AG04450 (cell line): ENCODE results near the gene CDH13. TPM values are rescaled to one million over a fixed set of nuclear protein-coding genes. Genes with fewer than 3 reads are reported as not detected.

ENCODE experiments used
- CTCF ChIA-PET: fragments of 300-600, 350-600 bp; formaldehyde crosslinking; extraction: SDS; loops from one replicate; lab custom pipeline; 2022; ENCODE audit warnings: antibody characterized with exemption, inconsistent platforms; lab: Charles Lee
- POLR2A ChIA-PET: fragments of 350-600 bp; formaldehyde crosslinking; extraction: SDS; loops from one replicate; lab custom pipeline; 2021; ENCODE audit warnings: antibody characterized with exemption, inconsistent platforms; lab: Yijun Ruan, JAX
- DNase-seq: peaks from one replicate; pipeline ENCODE4 v3.0.0-alpha.2; 2011; ENCODE audit warnings: low read depth, low spot score
- H3K27ac ChIP-seq: one replicate; pipeline ENCODE4 v1.5.1; 2012; ENCODE audit warnings: low read depth, low read length, control low read depth
- H3K27me3 ChIP-seq: one replicate; pipeline ENCODE4 v1.6.0; 2012; ENCODE audit warnings: low read length; ENCODE audit not compliant: control insufficient read depth, insufficient read depth
- H3K4me3 ChIP-seq: 2 replicates; pipeline ENCODE4 v1.5.1; 2011; ENCODE audit warnings: mild to moderate bottlenecking, low read depth, low read length, control low read depth
- H3K9me3 ChIP-seq: 2 replicates; pipeline ENCODE4 v1.5.1; 2012; ENCODE audit warnings: low read length; ENCODE audit not compliant: control insufficient read depth, insufficient read depth
- polyA plus RNA-seq: library from polyadenylated mRNA; depleted of rRNA; stranded (reverse); fragments of >200 nt; gene quantifications from 2 replicates; pipeline ENCODE4 v1.2.3, GENCODE V29; 2011
- TF ChIP-seq, protein P1 (sequence below): IDR thresholded peaks from 2 replicates; pipeline ENCODE4 v1.5.1; 2011; ENCODE audit warnings: low read depth, low read length, control low read depth, inconsistent platforms

CDH13 gene
- polyA plus RNA-seq, 1 experiment, result 55.0 TPM

DNA sequence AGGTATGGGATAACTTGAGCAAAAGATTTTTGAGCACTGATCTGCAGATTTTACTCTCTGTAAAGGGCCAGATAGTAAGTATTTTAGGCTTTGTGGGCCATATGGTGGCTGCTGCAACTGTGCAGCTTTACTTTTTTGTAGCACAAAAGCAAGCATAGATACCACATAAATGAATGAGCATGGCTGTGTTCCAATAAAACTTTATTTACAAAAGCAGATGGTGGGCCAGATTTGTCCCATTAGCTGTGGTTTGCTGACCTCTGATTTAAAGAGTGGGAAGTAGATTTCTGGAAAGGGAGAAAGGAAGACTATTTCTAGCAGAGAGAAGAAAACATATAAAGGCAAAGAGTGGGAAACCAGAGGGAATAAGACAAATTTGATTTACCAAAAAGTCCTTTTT is 882.5 kb downstream of the CDH13 start:
- DNase-seq, result no peak
- ChIA-PET CTCF (no interaction called here), POLR2A (no interaction called here)
- H3K27me3 ChIP-seq, result no peaks in the 10 kb centered on the region
- no peaks in the 10 kb centered on the region; the same call in 1 of the 2 replicates for H3K9me3 ChIP-seq
- H3K27ac ChIP-seq, result no peak overlapping the region
- H3K4me3 ChIP-seq, result no peak overlapping the region
- TF ChIP-seq, protein P1, sequence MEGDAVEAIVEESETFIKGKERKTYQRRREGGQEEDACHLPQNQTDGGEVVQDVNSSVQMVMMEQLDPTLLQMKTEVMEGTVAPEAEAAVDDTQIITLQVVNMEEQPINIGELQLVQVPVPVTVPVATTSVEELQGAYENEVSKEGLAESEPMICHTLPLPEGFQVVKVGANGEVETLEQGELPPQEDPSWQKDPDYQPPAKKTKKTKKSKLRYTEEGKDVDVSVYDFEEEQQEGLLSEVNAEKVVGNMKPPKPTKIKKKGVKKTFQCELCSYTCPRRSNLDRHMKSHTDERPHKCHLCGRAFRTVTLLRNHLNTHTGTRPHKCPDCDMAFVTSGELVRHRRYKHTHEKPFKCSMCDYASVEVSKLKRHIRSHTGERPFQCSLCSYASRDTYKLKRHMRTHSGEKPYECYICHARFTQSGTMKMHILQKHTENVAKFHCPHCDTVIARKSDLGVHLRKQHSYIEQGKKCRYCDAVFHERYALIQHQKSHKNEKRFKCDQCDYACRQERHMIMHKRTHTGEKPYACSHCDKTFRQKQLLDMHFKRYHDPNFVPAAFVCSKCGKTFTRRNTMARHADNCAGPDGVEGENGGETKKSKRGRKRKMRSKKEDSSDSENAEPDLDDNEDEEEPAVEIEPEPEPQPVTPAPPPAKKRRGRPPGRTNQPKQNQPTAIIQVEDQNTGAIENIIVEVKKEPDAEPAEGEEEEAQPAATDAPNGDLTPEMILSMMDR, result no peak

DNA sequence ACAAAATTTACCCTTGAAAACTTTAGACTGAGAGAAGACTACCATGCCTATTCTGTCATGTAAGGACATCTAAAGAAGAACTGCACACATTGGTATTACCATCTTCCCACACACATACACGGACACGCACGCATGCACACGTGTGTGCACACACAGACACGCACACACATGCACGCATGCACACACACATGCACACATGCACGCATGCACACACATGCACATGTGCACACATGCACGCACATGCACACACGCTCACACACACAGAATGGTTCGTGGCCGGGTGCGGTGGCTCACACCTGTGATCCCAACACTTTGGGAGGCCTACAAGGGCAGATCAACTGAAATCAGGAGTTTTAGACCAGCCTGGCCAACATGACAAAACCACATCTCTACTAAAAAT is 884.1 kb downstream of the CDH13 start:
- TF ChIP-seq, protein P1, result no peak
- no peaks in the 10 kb centered on the region; the same call in 1 of the 2 replicates for H3K9me3 ChIP-seq
- no peak overlapping the region for H3K27ac ChIP-seq
- no peak for DNase-seq
- ChIA-PET CTCF (no interaction called here), POLR2A (no interaction called here)
- no peaks in the 10 kb centered on the region for H3K27me3 ChIP-seq
- no peak overlapping the region for H3K4me3 ChIP-seq

DNA sequence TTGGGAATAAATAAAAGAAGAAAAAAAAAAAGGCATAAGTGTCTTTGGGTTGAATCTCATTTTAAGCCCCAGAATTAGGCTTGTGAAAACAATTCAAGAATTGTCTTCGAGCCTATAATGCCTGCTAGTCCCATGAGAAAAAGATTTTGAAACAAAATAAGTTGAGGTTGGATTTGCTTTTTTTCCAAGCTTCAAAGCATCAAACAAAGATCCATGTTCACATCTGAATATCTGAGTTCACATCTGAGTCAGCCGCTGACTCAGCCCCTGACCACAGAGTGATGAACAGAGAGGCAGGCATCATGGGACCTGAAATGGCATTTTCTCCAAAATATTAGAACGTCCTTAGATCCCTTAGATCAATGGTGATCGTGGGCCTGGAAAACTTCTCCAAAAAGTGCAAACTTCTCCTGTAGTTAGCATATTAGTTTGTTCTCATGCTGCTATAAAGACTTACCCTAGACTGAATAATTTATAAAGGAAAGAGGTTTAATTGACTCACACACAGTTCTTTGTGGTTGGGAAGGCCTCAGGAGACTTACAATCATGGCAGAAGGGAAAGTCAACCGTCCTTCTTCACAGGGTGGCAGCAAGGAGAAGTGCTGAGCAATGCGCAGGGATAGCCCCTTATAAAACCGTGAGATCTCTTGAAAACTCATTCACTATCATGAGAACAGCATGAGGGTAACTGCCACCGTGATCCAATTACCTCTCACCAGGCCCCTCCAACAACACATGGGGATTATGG is 886.4 kb downstream of the CDH13 start:
- TF ChIP-seq, protein P1, result no peak
- CTCF ChIA-PET, result no interaction called here

DNA sequence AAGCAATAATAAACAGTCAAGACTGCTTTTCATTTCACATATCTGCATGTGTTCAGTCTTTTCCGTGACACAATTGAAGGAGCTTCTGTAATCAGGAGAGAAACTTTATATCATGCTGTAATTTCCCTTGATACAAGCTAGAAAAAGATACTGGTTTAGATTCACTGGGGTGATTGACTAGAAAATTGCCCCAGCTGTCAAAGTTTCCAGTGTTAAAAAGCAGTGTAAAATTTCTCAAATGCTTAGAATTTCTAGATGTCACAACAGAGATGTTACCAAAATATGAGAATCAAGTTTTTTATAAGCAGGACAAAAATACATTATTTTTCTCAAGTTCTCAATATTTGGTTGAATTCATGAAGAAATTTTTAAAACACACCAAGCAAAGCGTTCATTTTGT is 888.6 kb downstream of the CDH13 start:
- TF ChIP-seq, protein P1, result no peak
- peaks cover 3% of the 10 kb centered on the region for H3K9me3 ChIP-seq
- H3K4me3 ChIP-seq, result no peak overlapping the region
- H3K27me3 ChIP-seq, result no peaks in the 10 kb centered on the region
- POLR2A ChIA-PET, result interaction anchor here (0.8 kb wide), 1 partner anchor 14 kb away, joined by 4 read pairs; no protein-coding TSS in a partner anchor
- DNase-seq, result no peak
- no peak overlapping the region for H3K27ac ChIP-seq
- CTCF ChIA-PET, result interaction anchor here (0.7 kb wide), 1 partner anchor 438 kb away, joined by 3 read pairs; no protein-coding TSS in a partner anchor

More for the DNA sequence above, 886.4 kb downstream of the CDH13 start:
- peak overlapping the region; percentile 65 for H3K27ac ChIP-seq
- no peak for DNase-seq
- H3K4me3 ChIP-seq, result no peak overlapping the region
- peaks cover 3% of the 10 kb centered on the region for H3K9me3 ChIP-seq
- POLR2A ChIA-PET, result no interaction called here
- no peaks in the 10 kb centered on the region for H3K27me3 ChIP-seq

DNA sequence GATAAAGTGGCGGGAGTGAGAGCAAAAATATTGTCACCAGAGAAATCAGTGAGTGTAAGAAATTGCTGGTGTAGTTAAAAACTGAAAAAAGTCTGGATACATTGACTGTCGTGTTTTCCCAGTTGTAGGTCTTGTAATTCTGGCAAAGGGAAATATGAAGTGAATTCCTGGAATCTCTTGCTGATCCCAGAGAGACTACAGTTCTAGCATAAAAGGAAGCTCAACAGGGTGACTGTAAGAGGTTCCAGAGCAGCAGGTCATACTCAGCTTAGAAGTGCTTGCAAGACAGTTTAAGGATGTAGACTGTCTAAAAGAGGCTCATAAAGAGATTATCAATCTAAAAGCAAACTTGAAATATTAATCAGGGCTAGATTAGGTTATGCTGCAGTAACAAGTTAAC is 890.2 kb downstream of the CDH13 start:
- CTCF ChIA-PET, result no interaction called here

More for the DNA sequence above, 890.2 kb downstream of the CDH13 start:
- POLR2A ChIA-PET, result no interaction called here
- TF ChIP-seq, protein P1, result no peak
- DNase-seq, result no peak
- H3K9me3 ChIP-seq, result peaks cover 3% of the 10 kb centered on the region
- no peaks in the 10 kb centered on the region for H3K27me3 ChIP-seq
- H3K27ac ChIP-seq, result no peak overlapping the region
- H3K4me3 ChIP-seq, result no peak overlapping the region
